ENCODE measurements around the gene TIAL1. TPM values are rescaled to one million over a fixed set of nuclear protein-coding genes. Genes with fewer than 3 reads are reported as not detected.

TIAL1 gene
- total and polyA plus RNA-seq, 2 of the 13 experiments (the other 11 are each of a cell fraction or from before 2014, with no cell fraction given), result 31.5 to 148 TPM

GRCh38 chr10:119643306-119644204, 46.8 kb upstream of the TIAL1 start (continued):
- no peak for TF ChIP-seq ZNF710 (CRISPR knock-in tag; IDR thresholded peaks at IDR 0.05; ENCODE audit: borderline replicate concordance)
- TF ChIP-seq, protein P1, sequence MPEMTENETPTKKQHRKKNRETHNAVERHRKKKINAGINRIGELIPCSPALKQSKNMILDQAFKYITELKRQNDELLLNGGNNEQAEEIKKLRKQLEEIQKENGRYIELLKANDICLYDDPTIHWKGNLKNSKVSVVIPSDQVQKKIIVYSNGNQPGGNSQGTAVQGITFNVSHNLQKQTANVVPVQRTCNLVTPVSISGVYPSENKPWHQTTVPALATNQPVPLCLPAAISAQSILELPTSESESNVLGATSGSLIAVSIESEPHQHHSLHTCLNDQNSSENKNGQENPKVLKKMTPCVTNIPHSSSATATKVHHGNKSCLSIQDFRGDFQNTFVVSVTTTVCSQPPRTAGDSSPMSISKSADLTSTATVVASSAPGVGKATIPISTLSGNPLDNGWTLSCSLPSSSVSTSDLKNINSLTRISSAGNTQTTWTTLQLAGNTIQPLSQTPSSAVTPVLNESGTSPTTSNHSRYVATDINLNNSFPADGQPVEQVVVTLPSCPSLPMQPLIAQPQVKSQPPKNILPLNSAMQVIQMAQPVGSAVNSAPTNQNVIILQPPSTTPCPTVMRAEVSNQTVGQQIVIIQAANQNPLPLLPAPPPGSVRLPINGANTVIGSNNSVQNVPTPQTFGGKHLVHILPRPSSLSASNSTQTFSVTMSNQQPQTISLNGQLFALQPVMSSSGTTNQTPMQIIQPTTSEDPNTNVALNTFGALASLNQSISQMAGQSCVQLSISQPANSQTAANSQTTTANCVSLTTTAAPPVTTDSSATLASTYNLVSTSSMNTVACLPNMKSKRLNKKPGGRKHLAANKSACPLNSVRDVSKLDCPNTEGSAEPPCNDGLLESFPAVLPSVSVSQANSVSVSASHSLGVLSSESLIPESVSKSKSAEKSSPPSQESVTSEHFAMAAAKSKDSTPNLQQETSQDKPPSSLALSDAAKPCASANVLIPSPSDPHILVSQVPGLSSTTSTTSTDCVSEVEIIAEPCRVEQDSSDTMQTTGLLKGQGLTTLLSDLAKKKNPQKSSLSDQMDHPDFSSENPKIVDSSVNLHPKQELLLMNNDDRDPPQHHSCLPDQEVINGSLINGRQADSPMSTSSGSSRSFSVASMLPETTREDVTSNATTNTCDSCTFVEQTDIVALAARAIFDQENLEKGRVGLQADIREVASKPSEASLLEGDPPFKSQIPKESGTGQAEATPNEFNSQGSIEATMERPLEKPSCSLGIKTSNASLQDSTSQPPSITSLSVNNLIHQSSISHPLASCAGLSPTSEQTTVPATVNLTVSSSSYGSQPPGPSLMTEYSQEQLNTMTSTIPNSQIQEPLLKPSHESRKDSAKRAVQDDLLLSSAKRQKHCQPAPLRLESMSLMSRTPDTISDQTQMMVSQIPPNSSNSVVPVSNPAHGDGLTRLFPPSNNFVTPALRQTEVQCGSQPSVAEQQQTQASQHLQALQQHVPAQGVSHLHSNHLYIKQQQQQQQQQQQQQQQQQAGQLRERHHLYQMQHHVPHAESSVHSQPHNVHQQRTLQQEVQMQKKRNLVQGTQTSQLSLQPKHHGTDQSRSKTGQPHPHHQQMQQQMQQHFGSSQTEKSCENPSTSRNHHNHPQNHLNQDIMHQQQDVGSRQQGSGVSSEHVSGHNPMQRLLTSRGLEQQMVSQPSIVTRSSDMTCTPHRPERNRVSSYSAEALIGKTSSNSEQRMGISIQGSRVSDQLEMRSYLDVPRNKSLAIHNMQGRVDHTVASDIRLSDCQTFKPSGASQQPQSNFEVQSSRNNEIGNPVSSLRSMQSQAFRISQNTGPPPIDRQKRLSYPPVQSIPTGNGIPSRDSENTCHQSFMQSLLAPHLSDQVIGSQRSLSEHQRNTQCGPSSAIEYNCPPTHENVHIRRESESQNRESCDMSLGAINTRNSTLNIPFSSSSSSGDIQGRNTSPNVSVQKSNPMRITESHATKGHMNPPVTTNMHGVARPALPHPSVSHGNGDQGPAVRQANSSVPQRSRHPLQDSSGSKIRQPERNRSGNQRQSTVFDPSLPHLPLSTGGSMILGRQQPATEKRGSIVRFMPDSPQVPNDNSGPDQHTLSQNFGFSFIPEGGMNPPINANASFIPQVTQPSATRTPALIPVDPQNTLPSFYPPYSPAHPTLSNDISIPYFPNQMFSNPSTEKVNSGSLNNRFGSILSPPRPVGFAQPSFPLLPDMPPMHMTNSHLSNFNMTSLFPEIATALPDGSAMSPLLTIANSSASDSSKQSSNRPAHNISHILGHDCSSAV (CRISPR knock-in tag; IDR thresholded peaks at IDR 0.05; ENCODE audit: borderline replicate concordance), result no peak
- TF ChIP-seq ZNF557 (CRISPR knock-in tag; IDR thresholded peaks at IDR 0.05), result no peak
- 0 out of 2 replicates have a peak, but pooled peaks have one; percentile 17 for TF ChIP-seq PHF20 (CRISPR knock-in tag; IDR thresholded peaks at IDR 0.05)
- no peak for TF ChIP-seq ZNF274 (CRISPR knock-in tag; IDR thresholded peaks at IDR 0.05)
- TF ChIP-seq ZNF614 (CRISPR knock-in tag; IDR thresholded peaks at IDR 0.05; ENCODE audit: borderline replicate concordance), result no peak
- 0 out of 2 replicates have a peak, but pooled peaks have one; percentile 29 for TF ChIP-seq RAD21 (CRISPR knock-in tag; IDR thresholded peaks at IDR 0.05)
- no peak for TF ChIP-seq KAT2B (IDR thresholded peaks at IDR 0.05; ENCODE audit: borderline replicate concordance, low read depth, low read length)
- no peak for TF ChIP-seq ZNF3 (CRISPR knock-in tag; IDR thresholded peaks at IDR 0.05)
- no peak for TF ChIP-seq ZNF235 (CRISPR knock-in tag; IDR thresholded peaks at IDR 0.05; ENCODE audit: borderline replicate concordance)
- TF ChIP-seq U2AF2 (IDR thresholded peaks at IDR 0.05; ENCODE audit: low read depth, low read length), result no peak
- no peak for TF ChIP-seq ZNF484 (CRISPR knock-in tag; IDR thresholded peaks at IDR 0.05; ENCODE audit: borderline replicate concordance, low read depth)
- TF ChIP-seq FOXC1 (CRISPR knock-in tag; IDR thresholded peaks at IDR 0.05; ENCODE audit: borderline replicate concordance), result no peak
- no peak for TF ChIP-seq MEIS2 (CRISPR knock-in tag; IDR thresholded peaks at IDR 0.05)
- TF ChIP-seq SMAD1 (CRISPR knock-in tag; IDR thresholded peaks at IDR 0.05; ENCODE audit: borderline replicate concordance, low read depth), result no peak
- TF ChIP-seq ZFP36 (IDR thresholded peaks at IDR 0.05; ENCODE audit: borderline replicate concordance, low read depth, low read length, partially characterized antibody), result no peak
- no peak for TF ChIP-seq ZNF570 (CRISPR knock-in tag; IDR thresholded peaks at IDR 0.05; ENCODE audit: borderline replicate concordance)

Measured in HepG2 (cell line).